RWPE1 (cell line): Measurements from ENCODE around the gene TPD52L2.
"Not testable (repeated sequence)": the region's sequence is repeated elsewhere in the genome, so short reads cannot be mapped to it uniquely, and the experiment has no call there.

Experiments
- CTCF ChIA-PET: fragments of 350-600 bp; sonication (Branson Sonifier 250); formaldehyde crosslinking; extraction: SDS; loops from one replicate; lab custom pipeline; 2021; lab: Yijun Ruan, JAX
- POLR2A ChIA-PET: fragments of 400-600 bp; formaldehyde crosslinking; extraction: SDS; loops from one replicate; lab custom pipeline; 2020; ENCODE audit warnings: antibody characterized with exemption; ENCODE audit not compliant: low non-redundant PET; lab: Yijun Ruan, JAX
- DNase-seq: peaks from one replicate; pipeline ENCODE4 v3.0.0; 2012; ENCODE audit warnings: low spot score
- H3K27ac ChIP-seq: fragments of 450-650 bp; 2 replicates; pipeline ENCODE4 v1.5.1; 2017
- TF ChIP-seq, protein P1 (sequence below): fragments of 450-650 bp; conservative IDR thresholded peaks from 2 replicates; pipeline ENCODE4 v1.5.1; 2017; ENCODE audit warnings: low read depth, mild to moderate bottlenecking

The TPD52L2 gene

DNA sequence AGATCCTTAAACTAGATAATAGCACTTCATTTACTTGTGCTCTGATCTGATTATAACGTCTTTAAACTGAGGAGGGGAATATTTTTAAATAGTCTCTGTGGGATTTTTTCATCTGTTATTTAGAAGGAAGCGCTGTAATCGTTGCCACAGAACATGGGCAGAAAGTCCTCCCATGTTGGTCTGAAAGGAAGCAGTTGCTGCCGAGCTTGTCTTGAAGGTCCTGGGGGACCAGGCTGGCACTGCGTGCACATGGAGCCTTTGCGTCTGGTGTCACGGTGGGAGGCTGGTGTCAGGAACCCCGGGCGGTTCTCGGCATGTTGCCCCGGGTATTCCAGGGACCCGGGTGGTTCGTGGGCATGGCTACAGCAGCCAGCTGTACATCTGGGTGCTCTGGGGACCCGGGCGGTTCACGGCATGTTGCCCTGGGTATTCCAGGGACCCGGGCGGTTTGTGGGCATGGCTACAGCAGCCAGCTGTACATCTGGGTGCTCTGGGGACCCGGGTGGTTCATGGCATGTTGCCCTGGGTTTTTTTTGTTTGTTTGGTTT lies 11.5 kb downstream of the TPD52L2 start:
- DNase-seq, result no peak
- ChIA-PET POLR2A (interaction anchor here (0.6 kb wide), 1 partner anchor 10 kb away, joined by 8 read pairs; no protein-coding TSS in a partner anchor), CTCF (no interaction called here)
- no peak overlapping the region for H3K27ac ChIP-seq
- TF ChIP-seq, protein P1, sequence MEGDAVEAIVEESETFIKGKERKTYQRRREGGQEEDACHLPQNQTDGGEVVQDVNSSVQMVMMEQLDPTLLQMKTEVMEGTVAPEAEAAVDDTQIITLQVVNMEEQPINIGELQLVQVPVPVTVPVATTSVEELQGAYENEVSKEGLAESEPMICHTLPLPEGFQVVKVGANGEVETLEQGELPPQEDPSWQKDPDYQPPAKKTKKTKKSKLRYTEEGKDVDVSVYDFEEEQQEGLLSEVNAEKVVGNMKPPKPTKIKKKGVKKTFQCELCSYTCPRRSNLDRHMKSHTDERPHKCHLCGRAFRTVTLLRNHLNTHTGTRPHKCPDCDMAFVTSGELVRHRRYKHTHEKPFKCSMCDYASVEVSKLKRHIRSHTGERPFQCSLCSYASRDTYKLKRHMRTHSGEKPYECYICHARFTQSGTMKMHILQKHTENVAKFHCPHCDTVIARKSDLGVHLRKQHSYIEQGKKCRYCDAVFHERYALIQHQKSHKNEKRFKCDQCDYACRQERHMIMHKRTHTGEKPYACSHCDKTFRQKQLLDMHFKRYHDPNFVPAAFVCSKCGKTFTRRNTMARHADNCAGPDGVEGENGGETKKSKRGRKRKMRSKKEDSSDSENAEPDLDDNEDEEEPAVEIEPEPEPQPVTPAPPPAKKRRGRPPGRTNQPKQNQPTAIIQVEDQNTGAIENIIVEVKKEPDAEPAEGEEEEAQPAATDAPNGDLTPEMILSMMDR, result no peak

DNA sequence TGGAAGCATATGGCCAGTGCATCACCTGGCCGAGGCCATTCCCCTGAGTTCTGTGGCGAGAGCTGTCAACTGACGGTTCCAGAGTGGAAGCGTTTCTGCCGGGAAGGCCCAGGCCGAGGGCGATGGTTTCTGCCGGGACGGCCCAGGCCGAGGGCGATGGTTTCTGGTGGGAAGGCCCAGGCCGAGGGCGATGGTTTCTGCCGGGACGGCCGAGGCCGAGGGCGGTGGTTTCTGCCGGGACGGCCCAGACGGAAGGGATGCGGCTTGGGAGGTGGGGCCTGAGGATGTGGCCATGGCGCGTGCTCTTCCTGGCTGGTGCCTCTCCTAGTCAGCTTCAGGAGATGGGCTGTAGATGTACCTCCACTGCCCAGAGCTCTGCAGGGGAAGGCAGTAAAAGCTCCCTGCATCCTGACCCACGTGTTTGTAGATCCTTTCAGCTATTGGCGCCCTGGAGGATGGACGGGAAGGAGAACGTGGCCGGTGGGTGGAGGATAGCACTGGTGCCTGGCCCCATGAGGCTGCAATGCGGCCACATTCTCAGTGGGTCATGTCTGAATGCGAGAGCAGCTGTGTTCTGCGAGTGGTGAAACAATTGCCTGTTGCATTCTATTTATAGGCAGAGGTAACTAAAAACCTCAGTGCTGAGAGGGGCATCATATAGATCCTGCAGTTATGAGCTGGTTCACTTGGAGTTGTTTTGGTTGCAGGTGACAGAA lies 12.8 kb downstream of the TPD52L2 start:
- DNase-seq, result no peak
- TF ChIP-seq, protein P1, result no peak
- POLR2A ChIA-PET, result interaction anchor here (1.0 to 1.1 kb wide), 2 partner anchors 13 to 14 kb away, joined by 3 read pairs; partner anchors contain the start of gene TPD52L2
- CTCF ChIA-PET, result interaction anchor here (0.6 to 1.2 kb wide), 3 partner anchors 9 to 131 kb away, joined by 3 to 4 read pairs (median 4); no protein-coding TSS in a partner anchor
- peak overlapping the region; percentile 5; the same call in 1 of the 2 replicates for H3K27ac ChIP-seq

DNA sequence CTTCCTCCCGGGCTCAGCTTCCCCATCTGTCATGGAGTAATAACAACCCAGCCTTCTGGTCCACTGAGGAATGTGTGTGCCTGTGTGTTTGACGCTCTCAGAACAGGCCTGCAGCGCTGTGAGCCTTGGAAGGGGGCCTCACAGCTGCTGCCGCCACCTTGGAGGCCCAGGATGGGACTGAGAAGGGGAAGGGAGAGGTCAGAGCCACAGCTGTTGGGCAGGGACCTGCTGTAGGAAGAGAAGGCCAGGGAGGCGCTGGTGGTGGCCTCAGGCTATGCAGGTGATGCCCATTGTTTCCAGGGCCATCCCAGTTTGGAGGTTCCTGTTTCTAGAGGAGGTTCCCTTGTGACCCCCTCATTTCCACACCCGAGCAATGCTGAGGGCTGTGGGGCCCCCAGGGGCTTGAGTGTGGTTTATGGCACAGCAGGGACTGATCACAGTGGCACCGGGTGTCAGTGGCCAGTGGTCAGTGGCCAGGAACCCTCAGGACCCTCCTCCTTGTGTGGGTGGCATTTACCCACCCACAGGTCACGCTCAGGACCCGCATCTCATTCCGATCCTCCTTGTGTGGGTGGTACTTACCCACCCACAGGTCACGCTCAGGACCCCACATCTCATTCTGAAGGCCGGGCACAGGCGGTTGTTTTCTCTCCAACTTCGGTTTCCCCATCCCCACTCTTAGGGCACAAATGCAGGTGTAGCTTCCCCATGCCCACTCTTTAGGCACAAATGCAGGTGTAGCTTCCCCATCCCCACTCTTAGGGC lies 14.0 kb downstream of the TPD52L2 start:
- H3K27ac ChIP-seq, result peak overlapping the region; percentile 5
- TF ChIP-seq, protein P1, result no peak
- CTCF ChIA-PET, result interaction anchor here (0.6 to 1.2 kb wide), 3 partner anchors 10 to 101 kb away, joined by 3 to 4 read pairs (median 3); no protein-coding TSS in a partner anchor
- no peak for DNase-seq
- POLR2A ChIA-PET, result interaction anchor here (1.1 kb wide), 1 partner anchor 14 kb away, joined by 3 read pairs; the partner anchor contains the start of gene TPD52L2

DNA sequence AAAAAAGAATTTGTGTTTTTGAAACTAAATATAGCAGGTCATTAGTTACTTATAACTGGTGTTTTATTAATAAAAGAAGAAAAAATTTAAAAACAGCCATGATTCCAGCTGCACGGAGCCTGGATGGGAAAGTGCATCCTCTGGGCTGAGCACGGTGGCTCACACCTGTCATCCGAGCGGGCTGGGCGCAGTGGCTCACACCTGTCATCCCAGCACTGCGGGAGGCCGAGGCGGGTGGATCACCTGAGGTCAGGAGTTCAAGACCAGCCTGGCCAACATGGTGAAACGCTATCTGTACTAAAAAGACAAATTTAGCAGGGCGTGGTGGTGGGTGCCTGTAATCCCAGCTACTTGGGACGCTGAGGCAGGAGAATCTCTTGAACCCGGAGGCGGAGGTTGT lies 15.8 kb downstream of the TPD52L2 start:
- H3K27ac ChIP-seq, DNase-seq, POLR2A ChIA-PET: not testable (repeated sequence)
- CTCF ChIA-PET, result interaction anchor here (0.5 to 0.6 kb wide), 3 partner anchors 70 to 1683 kb away, joined by 4 to 6 read pairs (median 4); no protein-coding TSS in a partner anchor

DNA sequence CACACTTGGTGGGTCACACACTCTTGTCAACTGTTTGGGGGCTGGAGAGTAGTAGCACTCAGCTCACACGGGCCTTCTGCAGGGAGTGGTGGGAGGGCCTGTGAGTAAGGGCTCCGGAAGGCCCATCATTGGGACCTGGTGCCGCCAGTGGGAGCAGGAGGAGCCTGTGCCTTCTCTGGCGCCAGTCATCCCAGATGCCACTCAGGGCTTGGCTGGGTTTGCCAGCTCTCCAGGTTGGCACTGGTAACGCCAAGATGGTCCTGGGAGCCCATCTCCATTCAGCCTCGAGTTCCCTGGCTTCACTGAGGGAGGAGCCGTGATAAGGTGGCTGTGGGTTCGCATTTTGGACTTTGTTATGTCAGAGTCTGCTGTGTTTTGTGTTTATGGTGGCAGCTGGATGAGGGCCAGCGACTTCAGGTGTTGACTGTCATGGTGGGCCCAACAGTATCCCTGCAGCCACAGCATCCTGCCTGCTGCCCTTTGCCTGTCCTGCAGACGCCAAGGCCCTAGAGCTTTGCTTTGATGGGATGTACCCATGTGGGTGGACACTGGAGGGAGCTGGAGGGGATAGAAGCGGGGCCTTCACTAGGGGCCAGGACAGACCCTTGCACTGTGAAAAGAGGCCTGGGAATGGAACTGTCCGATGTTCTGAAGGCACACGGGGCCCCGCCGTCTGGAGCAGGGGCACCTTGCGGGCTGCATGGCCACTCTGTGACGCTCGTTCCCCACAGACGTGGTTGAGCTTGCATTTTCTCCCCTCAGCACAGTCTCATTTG lies 16.6 kb downstream of the TPD52L2 start:
- POLR2A ChIA-PET, result no interaction called here
- TF ChIP-seq, protein P1, result no peak
- DNase-seq, result no peak
- peak overlapping the region; percentile 51 for H3K27ac ChIP-seq
- CTCF ChIA-PET, result interaction anchor here (0.6 to 0.8 kb wide), 2 partner anchors 9 to 157 kb away, joined by 3 to 4 read pairs; no protein-coding TSS in a partner anchor
